RWPE1 (cell line): ENCODE data around the gene BTBD9.
"Not testable (repeated sequence)": the region's sequence is repeated elsewhere in the genome, so short reads cannot be mapped to it uniquely, and the experiment has no call there.

Source experiments
- CTCF ChIA-PET: fragments of 350-600 bp; sonication (Branson Sonifier 250); formaldehyde crosslinking; extraction: SDS; loops from one replicate; lab custom pipeline; 2021; lab: Yijun Ruan, JAX
- POLR2A ChIA-PET: fragments of 400-600 bp; formaldehyde crosslinking; extraction: SDS; loops from one replicate; lab custom pipeline; 2020; ENCODE audit warnings: antibody characterized with exemption; ENCODE audit not compliant: low non-redundant PET; lab: Yijun Ruan, JAX
- DNase-seq: peaks from one replicate; pipeline ENCODE4 v3.0.0; 2012; ENCODE audit warnings: low spot score
- H3K27ac ChIP-seq: fragments of 450-650 bp; 2 replicates; pipeline ENCODE4 v1.5.1; 2017
- TF ChIP-seq, protein P1 (sequence below): fragments of 450-650 bp; conservative IDR thresholded peaks from 2 replicates; pipeline ENCODE4 v1.5.1; 2017; ENCODE audit warnings: low read depth, mild to moderate bottlenecking

BTBD9 gene

DNA sequence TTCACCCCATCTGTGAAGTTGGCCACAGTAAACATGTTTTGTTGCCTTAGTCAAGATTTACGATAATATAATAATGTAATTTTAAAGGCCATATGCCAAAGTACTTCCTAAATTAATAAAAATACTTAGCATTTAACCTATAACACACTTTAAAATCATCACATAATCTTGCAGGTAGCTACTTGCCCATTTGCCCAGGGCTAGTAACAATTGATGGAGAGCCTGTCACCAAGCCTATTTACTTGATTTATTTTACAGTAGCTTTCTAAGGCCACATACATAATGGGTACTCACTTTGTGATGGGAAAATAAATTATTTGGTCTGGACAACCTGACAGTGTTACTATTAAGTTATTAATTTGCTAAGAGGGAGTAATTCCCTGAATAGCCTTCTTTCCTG lies 14.5 kb downstream of the BTBD9 start:
- CTCF ChIA-PET, result interaction anchor here (0.7 kb wide), 1 partner anchor 9 kb away, joined by 4 read pairs; no protein-coding TSS in a partner anchor
- TF ChIP-seq, protein P1, sequence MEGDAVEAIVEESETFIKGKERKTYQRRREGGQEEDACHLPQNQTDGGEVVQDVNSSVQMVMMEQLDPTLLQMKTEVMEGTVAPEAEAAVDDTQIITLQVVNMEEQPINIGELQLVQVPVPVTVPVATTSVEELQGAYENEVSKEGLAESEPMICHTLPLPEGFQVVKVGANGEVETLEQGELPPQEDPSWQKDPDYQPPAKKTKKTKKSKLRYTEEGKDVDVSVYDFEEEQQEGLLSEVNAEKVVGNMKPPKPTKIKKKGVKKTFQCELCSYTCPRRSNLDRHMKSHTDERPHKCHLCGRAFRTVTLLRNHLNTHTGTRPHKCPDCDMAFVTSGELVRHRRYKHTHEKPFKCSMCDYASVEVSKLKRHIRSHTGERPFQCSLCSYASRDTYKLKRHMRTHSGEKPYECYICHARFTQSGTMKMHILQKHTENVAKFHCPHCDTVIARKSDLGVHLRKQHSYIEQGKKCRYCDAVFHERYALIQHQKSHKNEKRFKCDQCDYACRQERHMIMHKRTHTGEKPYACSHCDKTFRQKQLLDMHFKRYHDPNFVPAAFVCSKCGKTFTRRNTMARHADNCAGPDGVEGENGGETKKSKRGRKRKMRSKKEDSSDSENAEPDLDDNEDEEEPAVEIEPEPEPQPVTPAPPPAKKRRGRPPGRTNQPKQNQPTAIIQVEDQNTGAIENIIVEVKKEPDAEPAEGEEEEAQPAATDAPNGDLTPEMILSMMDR, result no peak
- DNase-seq, result no peak
- no peak overlapping the region for H3K27ac ChIP-seq
- POLR2A ChIA-PET, result no interaction called here

- DNase-seq, CTCF ChIA-PET, POLR2A ChIA-PET, H3K27ac ChIP-seq: not testable (repeated sequence)
Observed at GRCh38 chr6:38619342-38619741, 20.4 kb downstream of the BTBD9 start.

- CTCF ChIA-PET, result interaction anchor here (0.7 kb wide), 2 partner anchors 14 to 961 kb away, joined by 3 read pairs; no protein-coding TSS in a partner anchor
- DNase-seq, POLR2A ChIA-PET, H3K27ac ChIP-seq: not testable (repeated sequence)
Observed at GRCh38 chr6:38618301-38618700, 21.4 kb downstream of the BTBD9 start.

DNA sequence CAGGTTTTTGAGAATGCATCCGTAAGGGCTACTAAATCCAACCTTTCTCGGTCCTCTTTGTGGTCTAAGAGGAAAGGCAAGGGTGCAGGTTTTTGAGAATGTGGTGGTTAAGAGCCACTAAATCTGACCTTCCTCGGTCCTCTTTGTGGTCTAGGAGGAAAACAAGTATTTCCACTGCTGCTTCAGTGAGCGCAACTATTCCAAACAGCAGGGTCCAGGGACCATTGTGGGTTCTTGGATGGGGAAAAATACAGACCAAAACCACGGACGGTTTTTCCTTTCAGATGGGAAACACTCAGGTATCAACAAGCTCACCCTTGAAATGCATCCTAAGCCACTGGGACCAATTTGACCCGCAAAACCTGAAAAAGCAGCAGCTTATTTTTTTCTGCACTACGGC lies 21.9 kb downstream of the BTBD9 start:
- POLR2A ChIA-PET, result no interaction called here
- CTCF ChIA-PET, result interaction anchor here (0.7 kb wide), 2 partner anchors 14 to 960 kb away, joined by 3 read pairs; no protein-coding TSS in a partner anchor
- TF ChIP-seq, protein P1, result no peak
- no peak overlapping the region for H3K27ac ChIP-seq
- no peak for DNase-seq

DNA sequence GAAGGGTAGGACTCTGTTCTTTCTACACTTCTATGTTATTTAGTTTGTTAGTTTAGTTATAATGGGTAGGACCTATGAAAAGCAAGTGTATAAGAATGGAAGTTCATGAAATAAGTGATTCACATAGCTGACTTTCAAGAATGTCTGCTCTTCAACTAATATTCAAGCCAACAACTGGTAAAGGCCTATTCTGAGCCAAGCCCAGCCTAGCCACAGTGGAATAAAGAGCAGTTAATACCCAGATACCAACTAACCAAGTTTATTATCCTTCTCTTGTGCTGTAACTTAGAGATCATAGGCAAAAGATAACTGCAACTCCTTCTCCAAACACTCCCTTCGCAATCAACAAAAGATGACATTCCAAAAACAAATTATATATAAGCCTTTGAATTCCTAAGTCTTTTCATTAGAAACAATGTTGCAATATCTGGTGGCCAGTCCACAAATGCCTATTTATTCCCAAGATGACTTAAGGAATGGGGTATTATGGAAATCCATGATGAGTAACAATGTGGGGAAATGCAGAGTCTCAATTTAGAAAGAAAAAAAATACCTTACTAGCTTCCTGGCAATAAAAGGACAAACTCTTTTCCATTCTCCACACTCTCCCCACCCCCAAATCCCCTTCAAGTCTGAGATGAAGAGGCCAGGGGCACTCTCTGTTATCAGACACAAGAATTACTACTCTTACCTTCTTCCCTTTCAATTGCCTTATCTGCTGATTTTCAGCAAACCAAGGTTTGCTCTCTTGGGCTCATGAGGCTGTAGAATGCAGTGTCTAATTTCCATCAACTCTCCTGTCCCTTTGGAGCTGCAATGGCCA lies 27.4 kb downstream of the BTBD9 start:
- ChIA-PET POLR2A (no interaction called here), CTCF (no interaction called here)
- no peak for DNase-seq
- H3K27ac ChIP-seq, result no peak overlapping the region
- TF ChIP-seq, protein P1, result no peak

DNA sequence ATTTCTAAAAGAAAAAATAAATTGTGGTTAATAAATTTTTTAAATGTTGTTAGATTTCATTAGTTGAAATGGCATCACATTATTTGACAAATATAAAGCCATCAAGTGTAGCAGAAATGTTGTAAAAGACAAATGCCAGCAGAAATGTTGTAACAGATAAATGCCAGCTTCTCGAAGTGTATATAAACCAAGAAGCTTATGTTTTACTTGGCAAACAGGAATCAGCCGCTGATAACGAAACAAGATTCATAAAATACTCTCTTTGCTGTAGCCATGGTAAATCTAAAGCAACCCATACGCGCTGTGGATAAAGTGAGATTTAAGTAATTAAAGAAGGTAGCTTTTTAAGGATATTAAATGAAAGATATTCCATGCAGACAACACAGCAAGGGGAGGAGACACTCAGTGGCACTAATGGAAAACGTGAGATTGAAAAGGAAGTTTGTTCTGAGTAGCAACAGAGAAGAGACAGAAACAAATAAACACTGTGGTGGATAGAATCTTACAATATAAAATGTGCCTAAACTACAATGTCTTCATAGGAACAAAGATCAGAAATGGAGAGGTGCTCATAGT lies 29.6 kb downstream of the BTBD9 start:
- DNase-seq, result no peak
- POLR2A ChIA-PET, result no interaction called here
- TF ChIP-seq, protein P1, result no peak
- no peak overlapping the region for H3K27ac ChIP-seq
- CTCF ChIA-PET, result no interaction called here

- no peak overlapping the region for H3K27ac ChIP-seq
- POLR2A ChIA-PET, result no interaction called here
- CTCF ChIA-PET, result no interaction called here
- TF ChIP-seq, protein P1, result no peak
- no peak for DNase-seq
Observed at GRCh38 chr6:38604700-38605099, 35.0 kb downstream of the BTBD9 start.
